Measurements from ENCODE around the gene RXRB.
A peak's percentile ranks its signal among the peaks of the same experiment; 100 is the strongest.

The RXRB gene

GRCh38 chr6:33201147-33201545 is 681 bp upstream of the RXRB start:
- TF ChIP-seq CTCF (IDR thresholded peaks at IDR 0.05) (no peak), ZFX (IDR thresholded peaks at IDR 0.05; ENCODE audit: borderline replicate concordance) (no peak)
- peak overlapping the region; percentile 96 for H3K27ac ChIP-seq

GRCh38 chr6:33199687-33200218 is 712 bp downstream of the RXRB start:
- TF ChIP-seq ZFX (IDR thresholded peaks at IDR 0.05; ENCODE audit: borderline replicate concordance) = no peak
- TF ChIP-seq CTCF (IDR thresholded peaks at IDR 0.05) = no peak

GRCh38 chr6:33198853-33199436 is 1.5 kb downstream of the RXRB start:
- H3K27ac ChIP-seq = peak overlapping the region; percentile 96
- TF ChIP-seq ZFX (IDR thresholded peaks at IDR 0.05; ENCODE audit: borderline replicate concordance) (no peak), CTCF (IDR thresholded peaks at IDR 0.05) (no peak)

More at GRCh38 chr6:33199687-33200218, 712 bp downstream of the RXRB start:
- H3K27ac ChIP-seq = peak overlapping the region; percentile 96

- H3K27ac ChIP-seq = peak overlapping the region; percentile 96
- TF ChIP-seq CTCF (IDR thresholded peaks at IDR 0.05) = no peak
- no peak for TF ChIP-seq ZFX (IDR thresholded peaks at IDR 0.05; ENCODE audit: borderline replicate concordance)
Measured at GRCh38 chr6:33198159-33198852, 2.2 kb downstream of the RXRB start.

- peak overlapping the region; percentile 96 for H3K27ac ChIP-seq
- peak; percentile 83 for TF ChIP-seq CTCF (IDR thresholded peaks at IDR 0.05)
- TF ChIP-seq ZFX (IDR thresholded peaks at IDR 0.05; ENCODE audit: borderline replicate concordance) = no peak
Measured at GRCh38 chr6:33197431-33198048, 2.9 kb downstream of the RXRB start.

GRCh38 chr6:33195304-33196165 is 4.9 kb downstream of the RXRB start:
- TF ChIP-seq ZFX (IDR thresholded peaks at IDR 0.05; ENCODE audit: borderline replicate concordance) = no peak

GRCh38 chr6:33194431-33194979 is 6.0 kb downstream of the RXRB start:
- TF ChIP-seq ZFX (IDR thresholded peaks at IDR 0.05; ENCODE audit: borderline replicate concordance) = no peak
- TF ChIP-seq CTCF (IDR thresholded peaks at IDR 0.05) = no peak
- H3K27ac ChIP-seq = no peak overlapping the region

More at GRCh38 chr6:33195304-33196165, 4.9 kb downstream of the RXRB start:
- H3K27ac ChIP-seq = no peak overlapping the region
